OCI-LY1 (cell line): ENCODE data around the gene MAGEB3.

Experiments
- H2AFZ ChIP-seq: fragments of 200-600 bp; sonication (generic), shearing (Covaris generic); 2 replicates; pipeline ENCODE4 v1.6.0; 2014; ENCODE audit warnings: antibody characterized with exemption, mild to moderate bottlenecking, low read length
- H3F3A ChIP-seq: fragments of 200-600 bp; sonication (generic), shearing (Covaris generic); 2 replicates; pipeline ENCODE4 v1.6.0; 2014; ENCODE audit warnings: mild to moderate bottlenecking, antibody characterized with exemption, low read length, moderate library complexity; ENCODE audit not compliant: insufficient read depth
- H3K27ac ChIP-seq: fragments of 200-600 bp; sonication (generic); 2 replicates; pipeline ENCODE4 v1.5.1; 2014; ENCODE audit warnings: low read length, mixed run types, mild to moderate bottlenecking, low read depth; ENCODE audit not compliant: poor library complexity, severe bottlenecking
- H3K27me3 ChIP-seq: fragments of 200-600 bp; sonication (generic); 2 replicates; pipeline ENCODE4 v1.6.0; 2014; ENCODE audit warnings: antibody characterized with exemption, mild to moderate bottlenecking, low read length, moderate library complexity; ENCODE audit not compliant: insufficient read depth
- H3K36me3 ChIP-seq: fragments of 200-600 bp; sonication (generic); 2 replicates; pipeline ENCODE4 v1.6.1; 2014; ENCODE audit warnings: mild to moderate bottlenecking, antibody characterized with exemption, low read length, moderate library complexity, mixed read lengths; ENCODE audit not compliant: insufficient read depth
- H3K4me1 ChIP-seq: fragments of 200-600 bp; sonication (generic); 2 replicates; pipeline ENCODE4 v1.5.1; 2014; ENCODE audit warnings: mild to moderate bottlenecking, low read length, moderate library complexity; ENCODE audit not compliant: insufficient read depth, severe bottlenecking
- H3K4me2 ChIP-seq: fragments of 200-600 bp; sonication (generic), shearing (Covaris generic); 2 replicates; pipeline ENCODE4 v1.6.1; 2014; ENCODE audit warnings: low read length
- H3K4me3 ChIP-seq: fragments of 200-600 bp; sonication (generic); 2 replicates; pipeline ENCODE4 v1.5.1; 2014; ENCODE audit warnings: low read length, low read depth, mild to moderate bottlenecking, mixed read lengths; ENCODE audit not compliant: poor library complexity, severe bottlenecking
- H3K79me2 ChIP-seq: fragments of 200-600 bp; shearing (Covaris generic); 2 replicates; pipeline ENCODE4 v1.6.1; 2016; ENCODE audit warnings: mixed run types, low read length, mixed read lengths; ENCODE audit not compliant: insufficient read depth
- H3K9ac ChIP-seq: fragments of 200-600 bp; sonication (generic), shearing (Covaris generic); 2 replicates; pipeline ENCODE4 v1.6.1; 2014; ENCODE audit warnings: mild to moderate bottlenecking, low read length, mixed read lengths
- H3K9me2 ChIP-seq: fragments of 200-600 bp; sonication (generic), shearing (Covaris generic); 2 replicates; pipeline ENCODE4 v1.6.1; 2014; ENCODE audit warnings: low read depth, mild to moderate bottlenecking, low read length, mixed read lengths
- H3K9me3 ChIP-seq: fragments of 200-600 bp; shearing (Covaris generic); 2 replicates; pipeline ENCODE4 v1.6.1; 2014; ENCODE audit warnings: low read length, mixed read lengths
- H4K20me1 ChIP-seq: fragments of 200-600 bp; sonication (generic), shearing (Covaris generic); 2 replicates; pipeline ENCODE4 v1.6.0; 2016; ENCODE audit warnings: mild to moderate bottlenecking, low read length; ENCODE audit not compliant: insufficient read depth
- EZH2 ChIP-seq: fragments of 200-600 bp; sonication (generic), shearing (Covaris generic); IDR thresholded peaks from 2 replicates; pipeline ENCODE4 v1.8.0; 2017; ENCODE audit warnings: borderline replicate concordance, mixed run types, mild to moderate bottlenecking, antibody characterized with exemption, low read length, moderate library complexity, mixed read lengths
- TF ChIP-seq, protein P1 (sequence below): fragments of 200-600 bp; sonication (generic), shearing (Covaris generic); IDR thresholded peaks from 2 replicates; pipeline ENCODE4 v1.5.1; 2017; ENCODE audit warnings: mild to moderate bottlenecking, antibody characterized with exemption, low read length, moderate library complexity, mixed read lengths

Gene MAGEB3

DNA sequence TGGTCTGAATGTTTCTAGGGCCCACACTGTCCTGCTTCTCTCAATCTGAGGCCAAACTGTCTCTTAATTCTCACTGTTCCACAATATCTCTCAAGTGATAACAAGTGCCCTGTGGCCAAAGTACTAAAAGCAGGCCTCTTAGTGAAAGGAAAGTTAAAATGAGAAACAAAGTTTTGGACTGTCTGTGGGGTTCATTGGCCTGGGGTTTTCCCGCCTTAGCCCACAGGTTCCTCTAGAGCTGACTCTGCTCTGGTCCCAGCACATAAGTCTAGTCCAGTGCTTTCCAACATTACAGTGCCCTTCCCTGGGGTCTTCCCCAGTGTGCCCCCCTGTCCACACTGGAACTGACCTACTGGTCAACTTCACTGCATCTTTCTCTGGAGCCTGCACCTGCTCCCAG lies 22.8 kb downstream of the MAGEB3 start:
- H3F3A ChIP-seq, result no peaks in the 10 kb centered on the region
- H3K27ac ChIP-seq, result no peak overlapping the region
- no peaks in the 10 kb centered on the region for H3K79me2 ChIP-seq
- no peak for TF ChIP-seq EZH2
- TF ChIP-seq, protein P1, sequence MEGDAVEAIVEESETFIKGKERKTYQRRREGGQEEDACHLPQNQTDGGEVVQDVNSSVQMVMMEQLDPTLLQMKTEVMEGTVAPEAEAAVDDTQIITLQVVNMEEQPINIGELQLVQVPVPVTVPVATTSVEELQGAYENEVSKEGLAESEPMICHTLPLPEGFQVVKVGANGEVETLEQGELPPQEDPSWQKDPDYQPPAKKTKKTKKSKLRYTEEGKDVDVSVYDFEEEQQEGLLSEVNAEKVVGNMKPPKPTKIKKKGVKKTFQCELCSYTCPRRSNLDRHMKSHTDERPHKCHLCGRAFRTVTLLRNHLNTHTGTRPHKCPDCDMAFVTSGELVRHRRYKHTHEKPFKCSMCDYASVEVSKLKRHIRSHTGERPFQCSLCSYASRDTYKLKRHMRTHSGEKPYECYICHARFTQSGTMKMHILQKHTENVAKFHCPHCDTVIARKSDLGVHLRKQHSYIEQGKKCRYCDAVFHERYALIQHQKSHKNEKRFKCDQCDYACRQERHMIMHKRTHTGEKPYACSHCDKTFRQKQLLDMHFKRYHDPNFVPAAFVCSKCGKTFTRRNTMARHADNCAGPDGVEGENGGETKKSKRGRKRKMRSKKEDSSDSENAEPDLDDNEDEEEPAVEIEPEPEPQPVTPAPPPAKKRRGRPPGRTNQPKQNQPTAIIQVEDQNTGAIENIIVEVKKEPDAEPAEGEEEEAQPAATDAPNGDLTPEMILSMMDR, result no peak
- no peaks in the 10 kb centered on the region for H3K36me3 ChIP-seq
- H3K9me3 ChIP-seq, result no peaks in the 10 kb centered on the region
- no peaks in the 10 kb centered on the region for H4K20me1 ChIP-seq
- no peaks in the 10 kb centered on the region for H3K9me2 ChIP-seq
- H3K9ac ChIP-seq, result no peak overlapping the region
- H3K4me3 ChIP-seq, result no peak overlapping the region
- H3K4me2 ChIP-seq, result no peak overlapping the region
- H2AFZ ChIP-seq, result no peak overlapping the region
- H3K4me1 ChIP-seq, result no peaks in the 10 kb centered on the region
- H3K27me3 ChIP-seq, result no peaks in the 10 kb centered on the region

DNA sequence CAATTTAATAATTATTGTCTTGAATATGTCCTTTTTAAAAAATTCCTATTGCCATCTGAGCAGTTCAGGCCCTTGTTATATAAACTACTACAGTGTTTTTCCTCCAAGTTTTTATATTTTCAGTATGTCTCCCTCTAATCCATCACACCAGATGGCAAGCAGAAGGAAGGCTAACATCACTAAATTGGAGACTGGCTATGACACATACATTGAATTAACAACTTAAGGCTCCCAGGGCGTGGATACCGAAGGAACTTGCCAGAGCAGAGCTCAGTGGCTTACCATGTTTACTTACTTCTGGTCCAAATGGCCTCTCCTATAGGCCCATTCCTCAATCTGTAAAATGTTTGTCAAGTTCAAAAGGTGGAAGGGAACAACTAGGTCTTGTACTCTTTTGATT lies 29.5 kb downstream of the MAGEB3 start:
- no peak overlapping the region for H3K4me2 ChIP-seq
- H4K20me1 ChIP-seq, result no peaks in the 10 kb centered on the region
- H3F3A ChIP-seq, result no peaks in the 10 kb centered on the region
- H3K27me3 ChIP-seq, result no peaks in the 10 kb centered on the region
- TF ChIP-seq EZH2, result no peak
- TF ChIP-seq, protein P1, result no peak
- H3K9ac ChIP-seq, result no peak overlapping the region
- H2AFZ ChIP-seq, result no peak overlapping the region
- no peaks in the 10 kb centered on the region for H3K36me3 ChIP-seq
- H3K27ac ChIP-seq, result no peak overlapping the region
- H3K4me1 ChIP-seq, result no peaks in the 10 kb centered on the region
- H3K79me2 ChIP-seq, result no peaks in the 10 kb centered on the region
- H3K9me3 ChIP-seq, result no peaks in the 10 kb centered on the region
- no peaks in the 10 kb centered on the region for H3K9me2 ChIP-seq
- H3K4me3 ChIP-seq, result no peak overlapping the region

DNA sequence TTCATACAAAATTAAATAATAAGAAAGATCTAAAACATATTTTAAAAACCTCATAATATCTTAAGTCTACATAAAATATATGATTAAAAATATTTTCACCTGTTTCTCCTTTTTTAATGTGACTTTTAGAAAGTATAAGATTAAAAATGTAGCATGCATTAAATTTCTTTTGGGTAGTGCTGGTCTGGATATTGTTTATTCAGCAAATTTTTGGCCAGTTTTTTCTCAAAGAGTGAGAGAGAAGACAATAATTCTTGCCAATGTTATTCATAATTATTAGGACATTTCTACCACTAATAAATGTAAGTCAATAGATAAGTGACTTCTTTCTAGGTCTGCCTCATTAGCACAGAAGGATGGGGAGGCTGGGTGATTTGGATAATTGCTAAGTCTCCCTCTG lies 30.6 kb downstream of the MAGEB3 start:
- TF ChIP-seq, protein P1, result no peak
- TF ChIP-seq EZH2, result no peak
- Histone ChIP-seq H3K9me3 (no peaks in the 10 kb centered on the region), H3K79me2 (no peaks in the 10 kb centered on the region), H3K27me3 (no peaks in the 10 kb centered on the region), H4K20me1 (no peaks in the 10 kb centered on the region), H3K4me1 (no peaks in the 10 kb centered on the region), H3K27ac (no peak overlapping the region), H3K36me3 (no peaks in the 10 kb centered on the region), H3K4me3 (no peak overlapping the region), H2AFZ (no peak overlapping the region), H3K9ac (no peak overlapping the region), H3F3A (no peaks in the 10 kb centered on the region), H3K4me2 (no peak overlapping the region), H3K9me2 (no peaks in the 10 kb centered on the region)
